ENCODE data around the gene IL17F.

GRCh38 chr6:52190409-52190808, 53.9 kb downstream of the IL17F start:
- TF ChIP-seq CTCF (IDR thresholded peaks at IDR 0.05), result no peak
- no peak for TF ChIP-seq POLR2A (IDR thresholded peaks at IDR 0.05)

All from thyroid gland (tissue), 4 donors.